GM18511 (cell line): ENCODE results near the gene OXLD1.
A peak's percentile ranks its signal among the peaks of the same experiment; 100 is the strongest.

ENCODE experiments used
- ATAC-seq: cut with Tn5 transposase; IDR thresholded peaks from one replicate; pipeline ENCODE4 v1.9.1; 2021; ENCODE audit warnings: mild to moderate bottlenecking, moderate library complexity; ENCODE audit not compliant: unreplicated experiment

The OXLD1 gene

GRCh38 chr17:81702934-81703746, 36.7 kb upstream of the OXLD1 start, which contains the start of gene MRPL12:
MRPL12 (plus strand) TSS chr17:81703367; CDS start chr17:81703502, 135 bp downstream.
- peak; percentile 91 for ATAC-seq

- ATAC-seq, result no peak
Observed at GRCh38 chr17:81701288-81702071, 35.1 kb upstream of the OXLD1 start.

DNA sequence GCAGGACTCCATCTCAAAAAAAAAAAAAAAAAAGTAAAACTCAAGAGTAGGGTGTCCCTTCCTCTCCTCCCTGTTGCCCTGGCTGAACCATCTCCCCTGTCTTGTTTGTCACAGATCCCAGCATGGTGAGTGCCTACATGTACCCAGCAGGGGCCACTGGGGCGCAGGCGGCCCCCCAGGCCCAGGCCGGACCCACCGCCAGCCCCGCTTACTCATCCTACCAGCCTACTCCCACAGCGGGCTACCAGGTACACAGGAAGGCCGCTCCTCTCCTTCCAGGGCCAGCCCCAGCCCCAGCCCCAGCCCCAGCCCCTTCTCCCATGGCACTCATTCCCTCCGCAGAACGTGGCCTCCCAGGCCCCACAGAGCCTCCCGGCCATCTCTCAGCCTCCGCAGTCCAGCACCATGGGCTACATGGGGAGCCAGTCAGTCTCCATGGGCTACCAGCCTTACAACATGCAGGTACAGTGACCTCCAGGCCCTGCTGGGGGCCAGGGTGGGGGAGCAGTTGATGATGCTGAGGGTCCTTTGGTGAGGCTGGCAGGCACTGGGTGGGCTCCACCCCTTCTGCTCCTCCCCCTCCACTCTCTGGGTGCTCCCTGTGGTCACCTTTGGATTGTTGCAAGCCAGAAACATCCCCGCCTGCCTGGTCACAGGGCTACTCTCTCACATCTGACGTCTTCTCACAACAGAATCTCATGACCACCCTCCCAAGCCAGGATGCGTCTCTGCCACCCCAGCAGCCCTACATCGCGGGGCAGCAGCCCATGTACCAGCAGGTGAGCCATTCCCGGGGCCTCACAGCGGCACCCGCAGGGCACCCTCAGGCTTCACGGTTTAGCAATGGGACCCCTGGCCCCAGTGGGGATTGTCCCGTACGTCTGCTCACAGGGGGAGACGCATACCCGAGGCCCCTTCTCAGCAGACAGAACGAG, 34.2 kb upstream of the OXLD1 start:
- no peak for ATAC-seq

GRCh38 chr17:81697261-81698044, 31.0 kb upstream of the OXLD1 start:
- no peak for ATAC-seq

DNA sequence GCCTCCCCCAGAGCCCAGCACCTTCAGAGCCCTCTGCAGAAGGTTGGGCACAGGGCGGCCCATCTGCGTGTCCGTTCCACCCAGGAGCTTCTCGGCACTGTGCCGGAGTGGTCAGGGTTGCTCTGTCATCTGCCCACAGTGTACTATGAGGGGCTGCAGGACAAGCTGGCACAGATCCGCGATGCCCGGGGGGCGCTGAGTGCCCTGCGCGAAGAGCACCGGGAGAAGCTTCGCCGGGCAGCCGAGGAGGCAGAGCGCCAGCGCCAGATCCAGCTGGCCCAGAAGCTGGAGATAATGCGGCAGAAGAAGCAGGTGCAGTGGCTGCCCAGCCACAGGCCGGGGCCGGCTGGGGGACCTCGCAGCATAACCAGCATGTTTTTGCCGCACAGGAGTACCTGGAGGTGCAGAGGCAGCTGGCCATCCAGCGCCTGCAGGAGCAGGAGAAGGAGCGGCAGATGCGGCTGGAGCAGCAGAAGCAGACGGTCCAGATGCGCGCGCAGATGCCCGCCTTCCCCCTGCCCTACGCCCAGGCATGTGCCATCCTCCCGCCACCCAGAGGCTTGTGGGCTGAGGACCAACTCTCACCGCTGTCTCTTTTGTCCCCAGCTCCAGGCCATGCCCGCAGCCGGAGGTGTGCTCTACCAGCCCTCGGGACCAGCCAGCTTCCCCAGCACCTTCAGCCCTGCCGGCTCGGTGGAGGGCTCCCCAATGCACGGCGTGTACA, 30.0 kb upstream of the OXLD1 start:
- ATAC-seq, result no peak

DNA sequence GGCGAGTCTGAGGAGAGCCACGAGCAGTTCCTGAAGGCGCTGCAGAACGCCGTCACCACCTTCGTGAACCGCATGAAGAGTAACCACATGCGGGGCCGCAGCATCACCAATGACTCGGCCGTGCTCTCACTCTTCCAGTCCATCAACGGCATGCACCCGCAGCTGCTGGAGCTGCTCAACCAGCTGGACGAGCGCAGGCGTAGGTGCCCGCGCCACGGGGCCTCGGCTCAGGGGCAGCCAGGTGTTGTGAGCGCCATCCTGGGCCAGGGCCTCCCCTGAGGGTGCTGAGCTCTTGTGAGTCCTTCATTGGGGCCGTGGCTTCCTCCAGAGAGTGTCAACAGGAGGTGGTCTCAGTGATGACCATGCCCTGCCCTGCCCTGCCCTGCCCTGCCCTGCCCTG, 29.4 kb upstream of the OXLD1 start:
- no peak for ATAC-seq

- ATAC-seq, result no peak
Observed at GRCh38 chr17:81695211-81695610, 28.8 kb upstream of the OXLD1 start.

DNA sequence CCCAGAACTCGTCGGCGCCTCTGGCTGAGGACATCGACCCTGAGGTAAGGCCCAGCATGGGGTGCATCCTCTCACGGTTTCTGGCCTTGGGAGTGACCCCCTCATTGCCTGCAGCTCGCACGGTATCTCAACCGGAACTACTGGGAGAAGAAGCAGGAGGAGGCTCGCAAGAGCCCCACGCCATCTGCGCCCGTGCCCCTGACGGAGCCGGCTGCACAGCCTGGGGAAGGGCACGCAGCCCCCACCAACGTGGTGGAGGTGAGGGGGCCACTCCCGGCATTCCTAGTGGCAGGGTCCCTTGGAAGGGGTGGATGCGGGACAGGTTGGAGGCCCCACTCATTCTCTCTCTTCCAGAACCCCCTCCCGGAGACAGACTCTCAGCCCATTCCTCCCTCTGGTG, 28.4 kb upstream of the OXLD1 start:
- ATAC-seq, result no peak

DNA sequence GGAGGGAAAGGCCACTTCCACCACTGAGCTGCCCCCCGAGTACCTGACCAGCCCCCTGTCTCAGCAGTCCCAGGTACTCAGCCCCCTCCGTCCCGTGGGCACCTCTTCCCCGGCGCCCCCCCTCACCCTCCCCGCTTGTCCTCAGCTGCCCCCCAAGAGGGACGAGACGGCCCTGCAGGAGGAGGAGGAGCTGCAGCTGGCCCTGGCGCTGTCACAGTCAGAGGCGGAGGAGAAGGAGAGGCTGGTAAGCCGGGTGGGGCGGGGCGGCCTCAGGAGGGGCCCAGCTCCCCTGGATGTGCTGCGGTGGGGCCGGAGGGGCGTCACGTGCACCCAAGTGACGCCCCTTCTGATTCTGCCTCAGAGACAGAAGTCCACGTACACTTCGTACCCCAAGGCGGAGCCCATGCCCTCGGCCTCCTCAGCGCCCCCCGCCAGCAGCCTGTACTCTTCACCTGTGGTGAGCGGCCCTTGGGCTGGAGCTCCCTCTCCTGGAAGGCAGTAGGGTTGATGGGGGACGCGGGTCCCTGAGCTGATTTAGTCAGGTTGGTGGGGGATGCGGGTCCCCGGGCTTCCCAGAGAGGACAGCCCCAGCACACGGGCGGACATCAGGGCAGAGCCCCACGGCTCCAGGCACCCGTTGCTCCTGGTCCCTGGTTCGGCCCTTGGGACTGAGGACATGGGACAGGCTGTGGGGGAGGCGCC, 27.3 kb upstream of the OXLD1 start:
- no peak for ATAC-seq

GRCh38 chr17:81691608-81692007, 25.2 kb upstream of the OXLD1 start:
- ATAC-seq, result no peak

DNA sequence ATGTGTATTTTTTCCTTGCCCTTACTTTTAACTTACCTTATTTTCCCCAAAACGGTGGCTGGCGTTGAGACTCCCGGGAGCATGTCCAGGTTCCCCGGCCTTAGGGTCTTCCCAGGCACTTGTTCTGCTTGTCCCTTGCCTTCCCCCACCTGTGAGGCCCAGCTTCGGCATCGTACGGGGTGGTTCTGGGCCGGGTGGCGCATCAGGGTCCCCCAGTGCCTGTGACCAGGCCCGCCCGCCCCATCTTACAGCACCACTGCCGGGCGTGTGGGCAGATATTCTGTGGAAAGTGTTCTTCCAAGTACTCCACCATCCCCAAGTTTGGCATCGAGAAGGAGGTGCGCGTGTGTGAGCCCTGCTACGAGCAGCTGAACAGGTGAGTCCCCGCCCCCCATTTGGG, 24.8 kb upstream of the OXLD1 start:
- no peak for ATAC-seq

DNA sequence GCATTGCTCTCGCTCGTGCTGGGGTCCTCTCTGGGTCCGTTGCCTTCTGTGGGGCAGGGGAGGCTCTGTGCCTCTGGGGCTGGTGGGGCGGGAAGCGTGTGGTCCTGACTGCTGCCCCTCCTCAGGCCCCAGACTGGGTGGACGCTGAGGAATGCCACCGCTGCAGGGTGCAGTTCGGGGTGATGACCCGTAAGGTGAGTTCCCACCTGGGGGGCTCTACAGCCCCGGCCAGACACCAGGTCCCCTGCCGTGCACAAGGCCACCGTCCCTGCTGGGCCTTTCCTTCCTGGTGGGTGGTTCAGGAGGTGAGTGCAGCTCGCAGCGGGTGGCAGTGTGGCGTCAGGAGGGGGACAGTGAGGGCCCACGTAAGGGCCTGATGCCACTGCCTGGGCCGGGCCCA, 24.1 kb upstream of the OXLD1 start:
- ATAC-seq, result no peak

DNA sequence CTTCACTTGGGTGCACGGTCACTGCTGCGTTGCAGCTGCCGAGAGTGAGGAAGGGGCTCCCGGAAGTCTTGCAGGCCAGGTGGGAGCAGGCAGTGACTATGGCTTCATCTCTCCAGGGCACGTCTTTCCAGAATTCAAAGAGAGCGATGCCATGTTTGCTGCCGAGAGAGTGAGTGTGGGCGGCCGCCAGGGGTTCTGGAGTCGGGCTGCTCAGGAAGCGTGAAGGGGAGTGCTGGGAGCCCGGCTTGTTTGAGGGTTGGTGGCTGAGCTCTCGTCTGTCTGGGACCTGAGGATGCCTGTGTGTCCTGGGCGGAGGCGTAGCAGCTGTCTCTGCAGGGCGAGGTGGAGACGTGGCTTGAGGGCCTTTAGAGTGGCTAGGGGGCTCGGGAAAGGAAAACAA, 23.7 kb upstream of the OXLD1 start:
- ATAC-seq, result no peak

DNA sequence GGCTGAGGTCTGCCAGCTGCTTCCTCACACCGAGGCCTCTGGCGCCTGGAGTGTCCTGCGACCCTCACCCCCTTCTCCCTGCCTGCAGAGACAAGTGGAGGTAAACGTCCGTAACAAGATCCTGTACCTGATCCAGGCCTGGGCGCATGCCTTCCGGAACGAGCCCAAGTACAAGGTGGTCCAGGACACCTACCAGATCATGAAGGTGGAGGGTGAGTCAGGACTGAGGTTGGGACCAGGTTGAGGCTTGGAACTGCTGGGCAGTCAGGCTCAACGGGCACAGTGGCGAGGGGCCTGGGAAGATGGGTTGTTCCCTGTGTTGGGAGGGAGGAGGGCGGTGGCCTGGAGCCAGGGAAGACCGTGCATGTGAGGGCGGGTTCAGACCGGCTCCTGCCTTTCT, 22.2 kb upstream of the OXLD1 start:
- ATAC-seq, result no peak

DNA sequence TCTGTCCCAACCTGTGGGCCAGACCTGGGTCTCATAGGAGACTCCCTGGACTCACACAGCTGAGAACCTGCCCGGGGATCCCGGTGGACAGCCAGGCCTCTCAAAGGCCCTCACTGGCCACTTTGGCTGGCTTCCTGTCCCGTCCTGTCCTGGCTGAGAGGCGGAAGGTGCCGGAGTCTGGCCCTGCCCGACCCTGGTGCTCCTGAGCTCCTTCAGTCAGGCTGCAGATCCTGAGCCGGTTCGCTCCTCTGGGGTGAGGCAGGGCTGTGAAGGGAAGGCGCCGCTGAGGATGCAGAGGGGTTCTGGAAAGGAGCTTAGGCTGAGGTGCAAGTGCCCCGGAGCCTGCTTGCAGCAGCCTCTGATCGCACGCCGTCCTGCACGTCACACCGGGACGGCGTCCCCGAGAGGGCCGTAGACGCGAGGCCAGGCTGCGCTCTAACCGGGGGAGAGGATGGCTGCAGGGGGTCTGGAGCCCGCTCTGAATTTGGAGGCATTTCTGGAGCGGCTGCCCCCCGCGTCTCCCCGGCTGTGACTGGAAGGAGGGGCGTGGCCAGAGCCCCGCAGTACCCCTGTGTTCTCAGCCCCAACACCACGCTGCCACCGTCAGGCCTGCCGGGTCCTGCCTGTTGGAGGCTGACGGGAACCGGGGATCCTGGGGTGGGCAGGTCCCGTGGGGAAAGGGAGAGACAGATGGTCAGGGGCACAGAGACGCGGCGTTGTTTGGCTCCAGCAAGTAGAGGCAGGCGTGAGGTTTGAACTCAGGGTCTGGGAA, 21.6 kb upstream of the OXLD1 start:
- ATAC-seq, result no peak

DNA sequence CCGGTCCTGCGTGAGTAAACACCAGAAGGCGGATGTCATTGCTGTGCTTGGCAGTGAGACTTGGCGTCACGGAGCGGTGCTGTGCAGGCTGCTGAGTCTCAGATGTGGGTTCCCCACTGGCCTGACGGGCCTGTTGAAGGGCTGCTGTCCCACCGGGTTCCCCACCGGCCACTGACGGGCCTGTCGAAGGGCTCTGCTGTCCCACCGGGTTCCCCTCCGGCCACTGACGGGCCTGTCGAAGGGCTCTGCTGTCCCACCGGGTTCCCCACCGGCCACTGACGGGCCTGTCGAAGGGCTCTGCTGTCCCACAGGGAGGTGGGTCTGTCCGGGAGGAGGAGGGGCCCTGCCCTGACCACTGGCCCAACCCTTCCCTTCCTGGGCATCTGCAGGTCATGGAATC, 20.2 kb upstream of the OXLD1 start:
- ATAC-seq, result no peak

- ATAC-seq, result no peak
Observed at GRCh38 chr17:81685108-81685507, 18.7 kb upstream of the OXLD1 start.

DNA sequence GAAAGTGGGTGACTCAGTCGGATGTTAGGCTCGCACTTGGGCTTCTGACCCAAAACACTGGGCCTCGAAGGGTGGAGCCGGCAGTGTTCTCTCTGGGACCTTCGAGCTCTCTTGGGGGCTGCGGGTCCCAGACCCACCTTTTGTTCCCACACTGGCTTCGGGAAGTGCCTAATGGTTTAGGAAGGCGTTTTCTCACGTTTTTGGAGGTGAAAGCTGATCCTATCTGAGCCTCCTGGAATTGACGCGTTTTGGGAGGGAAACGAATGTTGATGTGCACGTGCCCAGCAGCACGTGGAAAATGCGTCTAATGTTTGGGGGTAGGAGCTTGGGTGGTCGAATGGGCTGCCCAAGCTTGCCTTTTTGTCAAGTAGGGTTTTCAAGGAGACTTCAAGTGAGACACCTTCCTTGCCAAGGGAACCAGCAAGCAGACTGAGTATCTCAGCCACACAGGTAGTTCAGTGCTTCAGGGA, 18.1 kb upstream of the OXLD1 start:
- ATAC-seq, result no peak
